HG03457 (cell line): ENCODE results near the gene PPP2R2B.
"Not testable (repeated sequence)": the region's sequence is repeated elsewhere in the genome, so short reads cannot be mapped to it uniquely, and the experiment has no call there.

Source experiments
- ATAC-seq: cut with Tn5 transposase; IDR thresholded peaks from one replicate; pipeline ENCODE4 v1.9.1; 2021; ENCODE audit warnings: moderate number of reproducible peaks; ENCODE audit not compliant: unreplicated experiment

PPP2R2B gene

GRCh38 chr5:146565764-146566367, 312.7 kb downstream of the PPP2R2B start:
- ATAC-seq, result peak; percentile 94

GRCh38 chr5:146564007-146564762, 314.4 kb downstream of the PPP2R2B start:
- ATAC-seq, result no peak

GRCh38 chr5:146562461-146562860, 316.1 kb downstream of the PPP2R2B start:
- ATAC-seq, result no peak

GRCh38 chr5:146561711-146562110, 316.8 kb downstream of the PPP2R2B start:
- ATAC-seq, result no peak

- ATAC-seq, result no peak
Measured at GRCh38 chr5:146560205-146560812, 318.2 kb downstream of the PPP2R2B start.

GRCh38 chr5:146556884-146557283, 321.7 kb downstream of the PPP2R2B start:
- not testable (repeated sequence) for ATAC-seq

- no peak for ATAC-seq
Measured at GRCh38 chr5:146553446-146553845, 325.1 kb downstream of the PPP2R2B start.

GRCh38 chr5:146549615-146550014, 328.9 kb downstream of the PPP2R2B start:
- no peak for ATAC-seq

- no peak for ATAC-seq
Measured at GRCh38 chr5:146548781-146549449, 329.6 kb downstream of the PPP2R2B start.

- no peak for ATAC-seq
Measured at GRCh38 chr5:146544232-146544631, 334.3 kb downstream of the PPP2R2B start.

- peak; percentile 97 for ATAC-seq
Measured at GRCh38 chr5:146541958-146542849, 336.4 kb downstream of the PPP2R2B start.

- no peak for ATAC-seq
Measured at GRCh38 chr5:146540414-146540813, 338.1 kb downstream of the PPP2R2B start.

GRCh38 chr5:146539973-146540372, 338.6 kb downstream of the PPP2R2B start:
- ATAC-seq, result no peak

- no peak for ATAC-seq
Measured at GRCh38 chr5:146538432-146538831, 340.1 kb downstream of the PPP2R2B start.

GRCh38 chr5:146533882-146534281, 344.7 kb downstream of the PPP2R2B start:
- no peak for ATAC-seq

GRCh38 chr5:146533260-146533857, 345.2 kb downstream of the PPP2R2B start:
- peak; percentile 95 for ATAC-seq
